HS-27A (cell line): Measurements from ENCODE around the gene WDR1.

Experiments
- DNase-seq: peaks from one replicate; pipeline ENCODE4 v3.0.0-alpha.2; 2012; ENCODE audit warnings: low read depth, missing footprints

Gene WDR1

GRCh38 chr4:10040049-10040892, 76.3 kb downstream of the WDR1 start:
- DNase-seq = no peak

DNA sequence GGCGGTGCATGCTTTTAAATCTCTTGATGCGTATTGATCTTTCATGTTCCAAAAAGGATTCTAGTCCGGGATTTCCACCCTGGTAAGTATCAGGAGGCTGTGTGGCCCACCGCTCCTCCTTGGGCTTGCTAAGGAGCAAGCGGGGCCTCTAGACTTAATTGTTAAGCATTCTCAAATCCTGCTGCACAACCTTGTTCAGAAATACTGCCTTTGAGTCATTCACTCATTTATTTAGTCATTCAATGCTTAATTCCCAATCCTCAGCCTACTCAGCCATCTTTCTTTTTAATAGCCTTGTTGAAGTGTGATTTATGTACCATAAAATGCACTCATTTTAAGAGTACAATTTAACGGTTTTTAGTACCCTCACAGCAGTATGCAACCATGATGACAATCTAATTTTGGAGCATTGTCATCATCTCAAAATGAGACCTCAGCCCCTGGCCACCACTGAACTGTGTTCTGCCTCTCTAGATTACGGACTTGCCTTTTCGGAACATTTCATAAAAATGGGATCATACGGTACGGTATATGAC, 79.7 kb downstream of the WDR1 start:
- no peak for DNase-seq

DNA sequence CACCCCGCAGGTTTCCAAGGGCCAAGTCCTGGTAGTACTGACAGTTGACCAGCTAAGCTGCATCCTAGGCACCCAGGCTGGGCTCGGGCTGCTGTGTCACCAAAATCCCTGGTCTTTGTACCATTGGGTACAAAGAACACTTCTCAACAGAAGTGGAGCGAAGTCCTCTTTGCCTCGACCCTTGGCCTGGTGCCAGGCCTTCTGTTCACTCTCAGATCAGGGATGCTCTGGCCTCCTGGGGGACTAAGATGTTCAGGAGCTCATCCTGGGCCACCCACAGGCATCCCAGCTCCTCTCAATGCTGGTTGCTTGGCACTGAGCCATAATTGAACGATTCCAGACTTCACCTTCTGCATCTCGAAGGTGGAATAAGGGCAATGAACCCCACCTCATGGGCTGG, 81.5 kb downstream of the WDR1 start:
- no peak for DNase-seq

GRCh38 chr4:10034612-10035104, 81.9 kb downstream of the WDR1 start:
- DNase-seq = no peak

GRCh38 chr4:10034136-10034535, 82.5 kb downstream of the WDR1 start:
- no peak for DNase-seq

GRCh38 chr4:10033191-10033881, 83.3 kb downstream of the WDR1 start:
- DNase-seq = no peak

DNA sequence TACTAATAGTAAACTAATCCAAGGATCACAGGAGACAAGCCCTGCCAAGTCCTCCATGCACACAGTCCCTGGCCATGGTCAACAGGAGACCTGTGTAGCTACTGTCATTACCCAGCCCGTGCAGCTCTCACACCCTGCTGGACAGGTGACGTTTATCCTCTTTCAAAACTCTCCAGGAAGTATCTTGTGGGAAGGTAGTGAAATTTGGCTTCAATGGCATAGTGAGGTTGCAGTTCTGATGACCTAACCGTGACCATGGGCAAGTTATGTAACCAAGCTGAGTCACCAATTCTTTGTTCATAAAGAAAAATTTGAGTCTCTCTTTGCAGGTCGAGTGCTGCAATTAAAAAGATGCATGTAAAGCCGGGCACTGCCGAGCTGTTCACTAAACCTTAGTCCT, 84.0 kb downstream of the WDR1 start:
- DNase-seq = no peak

GRCh38 chr4:10031668-10032590, 84.7 kb downstream of the WDR1 start:
- DNase-seq = no peak

DNA sequence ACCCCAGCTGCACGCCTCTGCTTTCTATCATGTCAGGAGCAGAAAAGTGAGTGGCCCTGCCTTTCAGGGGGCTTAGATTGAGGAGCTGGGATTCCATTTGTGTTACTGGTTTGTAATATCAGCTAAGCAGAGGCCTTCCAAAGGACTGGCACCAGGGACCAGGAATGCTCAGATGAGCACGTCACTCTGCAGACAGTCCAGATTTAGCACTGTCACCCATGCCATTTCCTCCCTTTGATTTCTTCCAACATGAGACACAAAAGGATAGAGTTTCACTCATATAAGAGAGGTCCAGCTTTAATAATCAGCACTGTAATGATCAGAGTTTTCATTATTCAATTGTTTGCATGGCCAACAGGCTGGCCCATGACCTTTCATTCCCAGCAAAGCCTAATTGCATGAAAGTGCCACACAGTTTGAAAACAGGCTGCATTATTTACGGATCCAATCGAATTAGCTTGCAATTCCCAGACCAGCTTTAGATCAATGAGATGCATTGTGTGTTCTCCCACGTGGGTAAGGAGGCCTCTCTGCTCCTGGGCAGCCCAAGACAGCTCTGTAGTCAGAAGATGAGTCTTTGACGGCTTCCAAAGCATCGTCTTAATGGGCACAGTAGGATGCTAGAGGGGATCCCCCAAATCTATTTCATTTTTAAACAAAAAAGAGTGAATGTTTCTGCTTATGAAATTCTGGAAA, 85.5 kb downstream of the WDR1 start:
- DNase-seq = no peak

DNA sequence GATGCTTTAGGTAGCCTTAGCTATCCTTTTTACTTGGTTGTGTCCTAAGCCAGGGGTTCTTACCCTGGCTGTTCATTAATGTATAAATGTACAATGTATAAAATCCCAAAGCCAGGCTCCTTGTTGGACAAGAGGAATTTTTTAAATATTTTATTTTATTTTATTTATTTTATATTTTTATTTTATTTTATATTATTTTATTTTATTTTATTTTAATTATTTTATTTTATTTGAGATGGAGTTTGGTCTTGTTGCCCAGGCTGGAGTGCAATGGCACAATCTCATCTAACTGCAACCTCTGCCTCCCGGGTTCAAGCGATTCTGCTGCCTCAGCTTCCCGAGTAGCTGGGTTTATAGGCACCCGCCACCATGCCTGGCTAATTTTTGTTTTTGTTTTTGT, 87.2 kb downstream of the WDR1 start:
- no peak for DNase-seq

DNA sequence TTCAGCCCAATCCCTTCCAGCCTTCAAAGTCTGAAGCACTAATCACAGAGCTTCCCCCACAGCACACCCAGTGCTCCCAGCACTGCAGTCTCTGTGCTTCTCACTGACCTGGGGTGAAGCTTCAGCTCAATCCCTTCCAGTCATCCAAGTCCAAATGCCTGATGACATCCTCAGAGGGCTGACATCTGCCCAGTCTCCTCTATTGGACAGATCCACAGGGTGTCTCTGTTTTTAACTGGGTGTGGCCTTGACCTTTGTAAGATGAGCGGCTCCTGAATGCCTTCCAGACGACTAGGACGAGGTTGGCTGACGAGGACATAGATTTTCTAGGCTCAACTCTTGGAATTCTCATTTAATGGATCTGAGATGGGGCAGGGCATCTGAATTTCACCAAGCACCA, 87.7 kb downstream of the WDR1 start:
- no peak for DNase-seq

DNA sequence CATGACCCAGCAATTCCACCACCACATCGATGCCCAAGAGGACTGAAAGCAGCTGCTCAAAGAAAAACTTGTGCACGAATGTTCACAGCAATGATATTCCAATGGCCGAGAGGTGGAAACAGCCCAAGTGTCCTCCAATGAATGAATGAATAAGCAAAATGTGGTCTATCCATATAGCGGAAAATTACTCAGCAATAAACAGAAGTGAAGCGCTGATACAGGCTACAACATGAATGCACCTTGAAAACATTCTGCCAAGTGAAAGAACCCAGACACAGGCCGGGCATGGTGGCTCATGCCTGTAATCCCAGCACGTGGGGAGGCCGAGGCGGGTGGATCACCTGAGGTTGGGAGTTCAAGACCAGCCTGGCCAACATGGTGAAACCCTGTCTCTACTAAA, 90.1 kb downstream of the WDR1 start:
- DNase-seq = no peak

- DNase-seq = no peak
Observed at GRCh38 chr4:10025230-10025806, 91.3 kb downstream of the WDR1 start.
